A549 (cell line): ENCODE measurements around the gene ITPKC.

Experiments used
- CBX8 ChIP-seq: fragments of 200-600 bp; sonication (generic); IDR thresholded peaks from 2 replicates; pipeline ENCODE4 v1.6.1; 2016
- CEBPB ChIP-seq, 2 experiments: fragments of >200 bp in 1 of 2; sonication (Bioruptor Twin) in 1 of 2; formaldehyde crosslinking in 1 of 2; IDR thresholded peaks; 2 replicates each; pipeline ENCODE4 v1.6.1; 2012 to 2016
- EP300 ChIP-seq, 2 experiments: fragments of >200 bp; sonication (Bioruptor Twin); formaldehyde crosslinking; IDR thresholded peaks; 2 replicates in 1 of 2; 3 replicates in 1 of 2; pipeline ENCODE4 v1.6.1; 2016 to 2017
- HOXA7 ChIP-seq: fragments of 250-450 bp; sonication (Bioruptor Pico); IDR thresholded peaks from 2 replicates; pipeline ENCODE4 v1.5.0; 2020; ENCODE audit warnings: mild to moderate bottlenecking, moderate library complexity
- KDM1A ChIP-seq: fragments of 200-600 bp; sonication (generic); IDR thresholded peaks from 2 replicates; pipeline ENCODE4 v1.6.1; 2016; ENCODE audit warnings: low read depth, mild to moderate bottlenecking
- NFE2L2 ChIP-seq: fragments of 150-350 bp; conservative IDR thresholded peaks from 2 replicates; pipeline ENCODE4 v1.6.1; 2014; ENCODE audit warnings: low read length
- POLR2A ChIP-seq: IDR thresholded peaks from 2 replicates; pipeline ENCODE4 v1.6.1; 2012; ENCODE audit warnings: mild to moderate bottlenecking, low read length
- RARB ChIP-seq: fragments of 250-450 bp; sonication (Bioruptor Pico); IDR thresholded peaks from 2 replicates; pipeline ENCODE4 v1.8.0; 2021; ENCODE audit warnings: mild to moderate bottlenecking, moderate library complexity
- RCOR1 ChIP-seq: fragments of 150-350 bp; IDR thresholded peaks from 2 replicates; pipeline ENCODE4 v1.6.1; 2014; ENCODE audit warnings: antibody characterized with exemption, low read length, low read depth
- RFX5 ChIP-seq: fragments of 450-650 bp; IDR thresholded peaks from 2 replicates; pipeline ENCODE4 v1.7.1; 2014; ENCODE audit warnings: antibody characterized with exemption, mild to moderate bottlenecking, moderate library complexity
- SMC3 ChIP-seq: fragments of >200 bp; sonication (Bioruptor Twin); formaldehyde crosslinking; IDR thresholded peaks from 3 replicates; pipeline ENCODE4 v1.6.1; 2018; ENCODE audit warnings: inconsistent platforms
- SREBF2 ChIP-seq: fragments of 450-650 bp; IDR thresholded peaks from 2 replicates; pipeline ENCODE4 v1.6.1; 2014; ENCODE audit warnings: mild to moderate bottlenecking, moderate library complexity
- TFCP2L1 ChIP-seq: fragments of 250-450 bp; sonication (Bioruptor Pico); IDR thresholded peaks from 2 replicates; pipeline ENCODE4 v1.5.0; 2021; ENCODE audit warnings: mild to moderate bottlenecking
- TF ChIP-seq, protein P1 (sequence below): fragments of >200 bp; sonication (Bioruptor Twin); formaldehyde crosslinking; IDR thresholded peaks from 3 replicates; pipeline ENCODE4 v1.5.1; 2016

GRCh38 chr19:40692212-40692551 is 24.7 kb upstream of the ITPKC start:
- no peak for TF ChIP-seq CEBPB (IDR thresholded peaks at IDR 0.05)
- no peak for TF ChIP-seq SREBF2
- TF ChIP-seq KDM1A, result no peak
- no peak for TF ChIP-seq EP300 (IDR thresholded peaks at IDR 0.05)
- TF ChIP-seq, protein P1, sequence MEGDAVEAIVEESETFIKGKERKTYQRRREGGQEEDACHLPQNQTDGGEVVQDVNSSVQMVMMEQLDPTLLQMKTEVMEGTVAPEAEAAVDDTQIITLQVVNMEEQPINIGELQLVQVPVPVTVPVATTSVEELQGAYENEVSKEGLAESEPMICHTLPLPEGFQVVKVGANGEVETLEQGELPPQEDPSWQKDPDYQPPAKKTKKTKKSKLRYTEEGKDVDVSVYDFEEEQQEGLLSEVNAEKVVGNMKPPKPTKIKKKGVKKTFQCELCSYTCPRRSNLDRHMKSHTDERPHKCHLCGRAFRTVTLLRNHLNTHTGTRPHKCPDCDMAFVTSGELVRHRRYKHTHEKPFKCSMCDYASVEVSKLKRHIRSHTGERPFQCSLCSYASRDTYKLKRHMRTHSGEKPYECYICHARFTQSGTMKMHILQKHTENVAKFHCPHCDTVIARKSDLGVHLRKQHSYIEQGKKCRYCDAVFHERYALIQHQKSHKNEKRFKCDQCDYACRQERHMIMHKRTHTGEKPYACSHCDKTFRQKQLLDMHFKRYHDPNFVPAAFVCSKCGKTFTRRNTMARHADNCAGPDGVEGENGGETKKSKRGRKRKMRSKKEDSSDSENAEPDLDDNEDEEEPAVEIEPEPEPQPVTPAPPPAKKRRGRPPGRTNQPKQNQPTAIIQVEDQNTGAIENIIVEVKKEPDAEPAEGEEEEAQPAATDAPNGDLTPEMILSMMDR, result no peak
- no peak for TF ChIP-seq CBX8
- TF ChIP-seq RARB (CRISPR knock-in tag), result no peak
- TF ChIP-seq NFE2L2, result no peak
- TF ChIP-seq TFCP2L1 (CRISPR knock-in tag), result no peak
- TF ChIP-seq RCOR1, result no peak
- TF ChIP-seq SMC3, result no peak
- no peak for TF ChIP-seq POLR2A
- TF ChIP-seq RFX5, result no peak
- no peak for TF ChIP-seq HOXA7 (CRISPR knock-in tag)
